NK-92 (cell line): ENCODE measurements around the gene FBRSL1.

Source experiments
- DNase-seq: peaks from one replicate; lab custom pipeline; 2025; ENCODE audit not compliant: unreplicated experiment; lab: John Stamatoyannopoulos, UW

FBRSL1 gene

GRCh38 chr12:132508860-132509732 is 19.1 kb downstream of the FBRSL1 start:
- DNase-seq: no peak

DNA sequence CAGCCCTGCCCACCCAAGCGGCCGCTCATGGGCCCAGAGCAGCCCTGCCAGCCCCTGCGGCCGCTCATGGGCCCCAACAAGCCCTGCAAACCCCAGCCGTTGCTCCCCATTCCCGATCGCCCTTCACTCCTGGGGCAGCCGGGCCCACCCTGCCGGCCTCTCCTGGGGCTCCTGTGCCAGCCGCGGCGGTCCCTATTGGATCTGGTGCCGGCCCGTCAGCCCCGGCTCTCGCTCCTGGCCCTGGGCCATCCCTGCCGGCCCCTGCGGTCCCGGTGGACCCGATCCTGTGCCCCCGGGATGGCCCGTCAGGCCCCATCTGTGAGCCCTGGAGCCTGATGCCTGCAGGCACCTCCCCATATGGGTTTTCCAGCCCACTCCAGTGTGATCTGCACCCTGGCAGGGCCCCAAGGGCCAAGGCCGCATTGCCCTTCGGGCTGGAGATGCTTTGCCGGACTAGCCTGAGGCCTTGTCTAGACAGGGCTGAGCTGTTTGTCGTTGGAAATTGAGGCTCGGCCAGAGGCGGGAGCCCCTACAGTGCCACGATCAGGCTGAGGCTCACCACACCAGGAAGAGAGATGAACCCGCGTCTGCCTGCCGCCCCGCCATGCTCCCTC is 20.3 kb downstream of the FBRSL1 start:
- no peak for DNase-seq

DNA sequence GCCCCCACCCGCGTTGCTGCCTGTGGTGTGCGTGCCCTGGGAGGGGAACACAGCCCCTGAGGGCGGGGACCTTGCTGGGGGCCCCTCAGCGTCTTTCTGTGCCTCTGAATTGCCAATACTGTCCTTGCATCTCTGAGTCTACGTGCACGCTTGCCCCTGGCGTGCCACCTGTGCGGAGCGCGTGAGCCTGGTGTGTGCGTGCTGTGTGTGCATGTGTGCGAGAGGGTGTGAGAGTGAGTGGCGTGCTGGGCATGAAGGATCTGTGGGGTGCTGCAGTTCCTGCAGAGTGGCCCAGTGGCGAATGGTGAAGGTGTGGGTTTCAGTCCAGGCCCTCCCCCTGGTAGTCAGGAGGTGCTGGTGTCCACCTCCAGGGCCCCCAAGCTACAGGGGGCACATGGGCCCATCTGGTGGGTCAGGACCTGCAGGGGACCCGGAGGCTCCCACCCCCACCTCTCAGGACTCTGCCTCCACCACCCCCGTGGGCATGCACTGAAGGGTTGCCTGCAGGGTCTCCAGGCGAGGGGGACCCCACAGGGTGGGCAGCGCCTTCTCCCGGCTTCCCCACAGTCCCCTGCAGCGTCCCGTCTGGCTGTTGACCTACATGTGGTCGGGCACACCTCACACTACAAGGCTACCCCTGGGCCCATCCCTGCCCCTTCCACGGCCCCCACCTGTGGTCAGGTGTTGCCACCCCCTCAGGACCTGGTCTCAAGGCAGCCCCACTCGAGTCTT is 21.0 kb downstream of the FBRSL1 start:
- DNase-seq: no peak

- DNase-seq: no peak
Measured at GRCh38 chr12:132511516-132512196, 21.7 kb downstream of the FBRSL1 start.

DNA sequence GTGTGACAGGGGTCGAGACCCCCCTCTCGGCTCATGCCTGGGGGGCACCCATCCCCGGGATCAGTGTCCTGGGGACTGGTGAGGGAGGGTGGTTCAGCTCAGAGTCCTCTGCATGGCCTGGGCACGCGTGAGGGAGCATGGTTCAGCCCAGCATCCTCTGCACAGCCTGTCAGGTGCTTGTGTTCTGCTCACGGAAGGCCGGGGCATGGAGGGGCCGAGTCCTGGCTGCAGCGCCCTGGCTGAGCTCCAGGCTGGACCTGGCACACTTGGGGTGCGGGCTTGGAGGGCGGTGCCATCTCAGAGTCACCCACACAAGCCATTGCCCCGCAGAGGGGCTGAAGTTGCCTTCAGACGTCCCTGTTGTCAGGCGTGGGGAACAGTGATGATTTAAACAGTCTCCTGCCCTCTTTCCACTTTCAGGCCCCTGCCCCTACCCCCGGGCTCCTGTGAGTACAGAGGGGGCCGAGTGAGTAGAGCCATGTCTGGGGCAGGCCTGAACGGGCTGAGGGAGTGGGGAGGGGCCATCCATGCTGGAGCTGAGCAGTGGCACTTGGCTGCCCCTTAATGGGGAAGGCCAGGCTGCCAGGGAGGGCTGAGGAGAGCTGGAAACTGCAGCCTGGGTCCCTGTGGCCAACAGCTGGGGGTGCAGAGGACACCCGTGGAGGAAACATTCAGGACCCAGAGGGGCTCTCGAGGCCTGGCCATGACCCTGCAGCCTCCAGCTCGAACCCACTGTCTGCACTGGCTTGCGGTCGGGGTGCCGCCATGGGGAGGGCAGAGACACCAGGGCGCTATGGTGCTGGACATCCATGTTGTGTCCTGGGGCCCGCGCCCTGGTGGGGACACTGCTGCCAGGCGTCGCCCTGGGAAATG is 22.5 kb downstream of the FBRSL1 start:
- DNase-seq: no peak

DNA sequence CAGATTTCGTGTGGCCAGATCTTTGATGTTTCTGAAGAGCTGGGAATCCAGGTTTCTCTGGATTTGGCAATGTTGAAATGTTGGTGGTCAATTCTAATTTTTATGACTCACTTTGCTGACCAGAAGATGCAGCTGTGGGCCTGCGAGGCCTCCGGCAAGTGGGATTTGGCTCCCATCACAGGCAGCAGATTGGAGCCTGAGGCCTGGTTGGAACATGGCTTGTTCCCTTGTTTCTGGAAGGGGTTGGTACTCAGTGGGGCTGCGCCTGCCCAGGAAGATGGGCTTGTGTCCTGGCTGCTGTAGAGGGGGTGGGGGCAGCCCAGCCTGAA is 23.1 kb downstream of the FBRSL1 start:
- no peak for DNase-seq

DNA sequence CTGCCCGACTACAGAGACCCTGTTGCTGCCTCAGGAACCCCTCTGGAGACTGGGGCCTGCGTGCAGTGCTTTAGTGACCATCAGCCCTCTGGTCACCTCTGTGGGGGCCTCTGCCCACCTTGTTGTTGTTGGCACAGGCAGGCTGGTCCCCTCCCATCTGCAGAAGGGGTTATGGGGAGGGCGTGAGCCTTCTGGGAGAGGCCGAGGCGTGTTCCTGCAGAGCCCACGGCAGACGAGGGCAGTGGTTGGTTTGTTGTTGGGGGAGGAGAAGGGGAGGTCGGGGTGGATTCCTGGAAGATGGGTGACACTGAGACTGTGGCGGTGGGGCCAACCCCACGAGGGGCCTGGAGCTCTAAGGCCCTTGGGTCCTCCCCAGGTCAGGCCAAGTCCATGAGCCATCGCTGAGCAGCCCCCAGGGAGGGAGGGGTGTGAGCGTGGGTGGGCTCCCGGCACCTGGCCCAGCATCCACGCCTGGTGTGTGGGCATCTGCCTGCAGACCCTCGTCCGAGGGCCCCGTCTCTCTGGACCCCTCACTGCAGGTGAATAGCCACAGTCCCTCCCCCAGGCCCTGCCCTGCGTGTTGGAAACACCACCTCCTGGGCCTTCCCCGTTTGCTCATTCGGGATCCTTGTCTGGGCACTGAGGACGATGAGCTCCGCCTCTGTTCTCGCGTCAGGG is 23.6 kb downstream of the FBRSL1 start:
- no peak for DNase-seq

DNA sequence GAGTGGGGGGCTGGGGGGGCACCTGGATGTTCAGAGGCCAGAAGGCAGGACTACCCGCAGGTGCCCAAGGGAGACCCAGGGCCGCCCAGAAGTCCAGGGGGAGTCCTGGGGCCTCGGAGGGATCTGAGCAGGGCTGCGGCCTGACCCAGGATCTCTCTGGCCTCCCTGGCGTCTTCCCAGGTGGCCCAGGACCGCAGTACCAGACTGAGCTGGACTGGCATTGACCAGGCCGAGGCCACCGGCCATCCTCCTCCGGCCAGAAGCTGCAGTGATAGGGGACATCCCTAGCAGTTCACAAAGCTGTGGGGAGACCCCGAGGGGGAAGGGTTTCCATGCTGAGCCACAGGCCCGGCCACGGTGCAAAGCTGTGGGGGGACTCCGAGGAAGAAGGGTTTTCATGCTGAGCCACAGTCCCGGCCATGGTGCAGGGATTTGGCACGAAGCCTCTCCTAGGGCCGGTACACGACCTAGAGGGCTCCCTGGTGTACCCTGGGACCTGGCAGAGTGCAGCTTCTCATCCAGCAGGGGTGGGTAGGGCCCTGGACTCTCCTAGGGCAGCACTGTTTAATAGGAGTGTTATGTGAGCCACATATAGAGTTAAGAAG is 24.4 kb downstream of the FBRSL1 start:
- DNase-seq: no peak

GRCh38 chr12:132514838-132515237 is 24.9 kb downstream of the FBRSL1 start:
- DNase-seq: no peak

DNA sequence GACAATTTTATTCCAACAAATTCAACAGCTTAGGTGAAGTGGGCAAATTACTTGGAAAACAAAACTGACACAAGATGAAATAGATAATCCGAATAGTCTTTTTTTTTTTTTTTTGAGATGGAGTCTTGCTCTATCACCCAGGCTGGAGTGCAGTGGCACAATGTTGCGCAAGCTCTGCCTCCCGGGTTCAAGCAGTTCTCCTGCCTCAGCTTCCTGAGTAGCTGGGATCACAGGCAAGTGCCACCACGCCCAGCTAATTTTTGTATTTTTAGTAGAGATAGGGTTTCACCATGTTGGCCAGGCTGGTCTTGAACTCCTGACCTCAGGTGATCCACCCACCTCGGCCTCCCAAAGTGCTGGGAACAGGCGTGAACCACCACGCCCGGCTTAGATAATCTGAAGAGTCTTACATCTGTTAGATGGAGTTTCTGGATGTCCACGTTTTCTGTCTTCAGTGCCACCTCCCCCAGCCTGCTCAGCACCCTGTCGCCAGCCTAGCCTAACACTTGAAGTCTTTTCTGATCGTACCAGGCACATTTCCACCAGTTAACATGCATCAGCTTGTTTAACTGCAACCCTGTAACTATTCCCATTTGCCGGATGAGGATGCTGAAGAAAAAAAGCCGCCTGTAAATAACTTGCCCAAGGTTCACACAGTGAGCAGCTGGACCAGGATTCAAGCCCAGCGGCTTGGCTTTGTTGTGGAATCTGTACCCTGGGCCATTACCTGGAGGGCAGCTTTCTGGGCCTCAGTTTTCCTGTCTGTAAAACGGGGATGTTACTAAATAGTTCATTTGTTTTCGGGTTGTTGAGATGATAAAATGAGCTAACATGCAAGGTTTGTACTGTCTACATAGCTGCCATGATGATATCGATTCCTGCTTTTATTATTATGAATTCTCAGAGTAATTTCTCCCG is 26.4 kb downstream of the FBRSL1 start:
- DNase-seq: no peak

- DNase-seq: no peak
Measured at GRCh38 chr12:132517013-132517739, 27.2 kb downstream of the FBRSL1 start.

DNA sequence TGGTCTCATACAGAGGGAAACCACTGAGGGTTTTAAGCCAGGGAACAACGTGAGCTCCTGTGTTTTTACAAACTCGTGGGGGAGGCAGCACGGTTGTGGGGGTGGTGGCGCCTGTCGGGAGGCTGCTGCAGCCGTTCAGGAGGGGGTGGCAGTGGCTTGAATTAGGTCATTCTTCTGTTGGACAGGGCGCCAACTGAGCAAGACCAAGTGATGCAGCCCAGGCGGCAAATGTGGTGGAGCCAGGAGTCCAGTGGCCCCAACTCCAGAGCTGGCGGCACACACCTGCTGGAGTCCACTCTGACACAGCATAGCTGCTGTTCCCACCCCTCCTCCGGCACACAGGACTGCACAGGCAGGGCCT is 27.8 kb downstream of the FBRSL1 start:
- DNase-seq: no peak

DNA sequence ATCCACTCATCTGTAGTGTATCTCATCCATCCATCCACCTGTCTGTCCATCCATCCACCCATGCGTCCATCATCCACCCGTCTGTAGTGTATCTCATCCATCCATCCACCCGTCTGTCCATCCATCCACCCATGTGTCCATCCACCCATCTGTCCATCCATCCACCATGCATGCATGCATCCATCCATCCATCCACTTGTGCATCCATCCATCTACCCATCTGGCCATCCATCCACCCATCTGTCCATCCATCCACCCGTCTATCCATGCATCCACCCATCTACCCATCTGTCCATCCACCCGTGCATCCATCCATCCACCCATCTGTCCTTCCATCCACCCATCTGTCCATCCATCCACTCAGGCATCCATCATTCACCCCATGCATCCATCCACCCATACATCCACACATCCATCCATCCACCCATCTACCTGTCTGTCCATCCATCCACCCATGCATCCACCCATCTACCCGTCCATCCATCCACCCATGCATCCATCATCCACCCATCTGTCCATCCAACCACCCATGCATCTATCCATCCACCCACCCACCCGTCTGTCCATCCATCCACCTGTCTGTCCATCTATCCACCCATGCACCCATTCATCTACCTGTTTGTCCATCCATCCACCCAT is 28.5 kb downstream of the FBRSL1 start:
- DNase-seq: no peak

DNA sequence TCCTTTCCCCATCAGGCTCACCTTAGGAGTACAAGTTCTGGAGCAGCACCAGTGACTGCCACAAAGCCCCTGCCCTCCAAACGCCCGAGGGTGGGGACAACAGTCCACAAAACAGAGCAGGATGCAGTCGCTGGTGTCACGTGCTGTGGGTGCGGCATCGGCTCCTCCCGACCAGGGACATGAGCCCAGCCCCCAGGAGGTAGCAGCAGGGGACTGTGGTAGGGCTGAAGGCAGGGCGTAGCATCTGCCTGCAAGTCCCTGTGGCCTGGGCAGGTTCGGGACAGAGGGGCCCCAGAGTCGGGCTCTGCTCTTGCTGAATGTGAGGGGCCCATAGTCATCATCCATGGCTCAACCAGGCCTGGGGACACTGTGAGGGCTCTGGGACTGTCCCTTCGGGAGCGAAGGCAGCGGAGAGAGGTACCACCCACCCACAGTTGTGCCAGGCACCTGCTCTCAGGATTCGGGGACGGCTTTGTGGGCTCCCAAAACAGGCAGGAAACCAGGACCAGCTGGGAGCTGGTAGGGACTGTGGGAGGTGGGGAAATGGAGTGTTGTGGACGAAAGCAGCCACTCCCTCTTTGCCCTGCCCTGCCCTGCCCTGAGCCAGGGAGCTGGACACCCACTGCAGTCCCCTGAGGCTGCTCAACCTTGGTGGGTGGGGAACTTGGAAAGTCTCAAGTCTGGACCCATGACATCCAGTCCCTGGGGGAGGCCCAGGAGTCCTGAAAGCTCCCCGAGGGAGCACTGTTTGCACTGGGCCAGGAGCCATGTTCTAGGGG is 30.7 kb downstream of the FBRSL1 start:
- DNase-seq: no peak

DNA sequence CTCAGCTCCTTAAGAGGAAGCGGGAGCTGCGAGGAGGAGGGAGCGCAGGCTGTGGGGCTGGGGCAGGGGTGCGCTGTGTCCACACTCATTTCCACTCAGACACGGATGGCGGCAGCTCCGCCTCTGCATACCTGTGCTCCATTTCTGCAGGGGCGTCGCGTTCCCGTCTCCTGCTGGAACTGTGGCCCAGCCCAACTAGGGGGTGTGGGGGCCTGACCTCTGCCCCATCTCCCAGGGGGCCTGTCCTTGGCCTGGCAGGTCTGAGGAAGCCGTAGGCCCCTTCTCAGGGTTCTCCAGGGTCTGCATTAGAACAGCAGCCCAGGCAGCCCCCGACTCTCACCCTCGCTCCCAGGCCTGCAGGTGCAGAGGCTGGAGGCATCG is 31.2 kb downstream of the FBRSL1 start:
- no peak for DNase-seq

DNA sequence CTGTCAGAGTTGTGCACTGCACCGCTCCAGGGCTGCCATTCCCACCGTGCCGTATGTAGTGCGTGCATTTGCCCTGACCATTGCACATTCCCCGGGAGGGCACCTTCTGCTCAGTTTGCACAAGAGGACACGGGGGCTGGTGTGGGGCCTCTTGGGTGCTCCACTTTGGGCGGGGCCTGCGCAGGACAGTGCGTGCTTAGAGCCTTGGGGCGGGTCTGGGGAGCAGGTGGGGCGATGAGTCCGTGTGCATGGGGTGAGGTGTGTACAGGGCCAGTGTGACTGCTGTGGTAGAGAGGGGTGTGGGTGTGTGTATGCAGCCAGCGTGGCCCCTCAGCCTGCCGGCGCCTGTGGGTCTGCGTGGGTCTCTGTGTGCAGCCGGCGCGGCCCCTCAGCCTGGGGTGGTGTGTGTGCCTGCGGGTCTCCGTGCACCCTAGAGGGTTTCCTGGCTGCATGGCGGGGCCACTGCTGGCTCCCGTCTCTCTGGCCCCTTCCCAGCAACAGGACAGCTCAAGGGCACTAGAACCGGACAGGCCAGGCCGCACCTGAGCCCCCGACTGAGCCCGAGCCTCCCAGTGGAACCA is 31.9 kb downstream of the FBRSL1 start:
- DNase-seq: no peak
